ENCODE measurements around the gene DNAH10.

Gene DNAH10

GRCh38 chr12:123847876-123848275 is 85.8 kb downstream of the DNAH10 start:
- DNase-seq: no peak

GRCh38 chr12:123849517-123849916 is 87.4 kb downstream of the DNAH10 start:
- no peak for DNase-seq

GRCh38 chr12:123850246-123851134 is 88.4 kb downstream of the DNAH10 start:
- no peak for DNase-seq

- DNase-seq: no peak
Measured at GRCh38 chr12:123853396-123854070, 91.4 kb downstream of the DNAH10 start.

GRCh38 chr12:123854232-123854631 is 92.1 kb downstream of the DNAH10 start:
- DNase-seq: no peak

- DNase-seq: no peak
Measured at GRCh38 chr12:123854918-123855317, 92.8 kb downstream of the DNAH10 start.

GRCh38 chr12:123856681-123857080 is 94.6 kb downstream of the DNAH10 start:
- no peak for DNase-seq

- no peak for DNase-seq
Measured at GRCh38 chr12:123858176-123858575, 96.1 kb downstream of the DNAH10 start.

- DNase-seq: peak; percentile 3
Measured at GRCh38 chr12:123859035-123859434, 96.9 kb downstream of the DNAH10 start.

- no peak for DNase-seq
Measured at GRCh38 chr12:123860377-123860776, 98.3 kb downstream of the DNAH10 start.

- no peak for DNase-seq
Measured at GRCh38 chr12:123861392-123861791, 99.3 kb downstream of the DNAH10 start.

- DNase-seq: no peak
Measured at GRCh38 chr12:123867141-123867540, 105.0 kb downstream of the DNAH10 start.

- no peak for DNase-seq
Measured at GRCh38 chr12:123868791-123869190, 106.7 kb downstream of the DNAH10 start.

- no peak for DNase-seq
Measured at GRCh38 chr12:123873793-123874192, 111.7 kb downstream of the DNAH10 start.

- no peak for DNase-seq
Measured at GRCh38 chr12:123877968-123878367, 115.9 kb downstream of the DNAH10 start.

GRCh38 chr12:123879101-123879500 is 117.0 kb downstream of the DNAH10 start:
- DNase-seq: no peak

- no peak for DNase-seq
Measured at GRCh38 chr12:123879691-123880090, 117.6 kb downstream of the DNAH10 start.

GRCh38 chr12:123882161-123882705 is 120.1 kb downstream of the DNAH10 start:
- no peak for DNase-seq

- DNase-seq: no peak
Measured at GRCh38 chr12:123886258-123886657, 124.2 kb downstream of the DNAH10 start.

- no peak for DNase-seq
Measured at GRCh38 chr12:123886931-123887582, 125.0 kb downstream of the DNAH10 start.

GRCh38 chr12:123888989-123889388 is 126.9 kb downstream of the DNAH10 start:
- DNase-seq: no peak

- no peak for DNase-seq
Measured at GRCh38 chr12:123889848-123890535, 127.9 kb downstream of the DNAH10 start.

GRCh38 chr12:123890536-123890902 is 128.4 kb downstream of the DNAH10 start:
- DNase-seq: no peak
